ENCODE results near the gene TIGAR.

TIGAR gene

GRCh38 chr12:4370265-4370664 is 49.3 kb downstream of the TIGAR start:
- DNase-seq (ENCODE audit: low read depth in 2 of 3, low spot score in 1 of 3) = no peak

- DNase-seq (ENCODE audit: low read depth in 2 of 3, low spot score in 1 of 3) = no peak
These were observed 51.6 kb downstream of the TIGAR start for GRCh38 chr12:4372653-4373052.

GRCh38 chr12:4375449-4375848 is 54.4 kb downstream of the TIGAR start:
- DNase-seq (ENCODE audit: low read depth in 2 of 3, low spot score in 1 of 3) = no peak

GRCh38 chr12:4378772-4379171 is 57.8 kb downstream of the TIGAR start:
- DNase-seq (ENCODE audit: low read depth in 2 of 3, low spot score in 1 of 3) = no peak

GRCh38 chr12:4379405-4379804 is 58.4 kb downstream of the TIGAR start, which contains the start of gene FGF23:
FGF23 (minus strand) TSS chr12:4379712; CDS start chr12:4379582, 130 bp downstream.
- no peak for DNase-seq (ENCODE audit: low read depth in 2 of 3, low spot score in 1 of 3)

- DNase-seq (ENCODE audit: low read depth in 2 of 3, low spot score in 1 of 3) = no peak
These were observed 59.3 kb downstream of the TIGAR start for GRCh38 chr12:4380332-4380731.

GRCh38 chr12:4383304-4383865 is 62.4 kb downstream of the TIGAR start:
- no peak for DNase-seq (ENCODE audit: low read depth in 2 of 3, low spot score in 1 of 3)

GRCh38 chr12:4386801-4387200 is 65.8 kb downstream of the TIGAR start:
- DNase-seq (ENCODE audit: low read depth in 2 of 3, low spot score in 1 of 3) = no peak

- DNase-seq (ENCODE audit: low read depth in 2 of 3, low spot score in 1 of 3) = no peak
These were observed 66.6 kb downstream of the TIGAR start for GRCh38 chr12:4387607-4388006.

- DNase-seq (ENCODE audit: low read depth in 2 of 3, low spot score in 1 of 3) = no peak
These were observed 67.0 kb downstream of the TIGAR start for GRCh38 chr12:4388032-4388431.

- no peak for DNase-seq (ENCODE audit: low read depth in 2 of 3, low spot score in 1 of 3)
These were observed 67.6 kb downstream of the TIGAR start for GRCh38 chr12:4388662-4389061.

- DNase-seq (ENCODE audit: low read depth in 2 of 3, low spot score in 1 of 3) = no peak
These were observed 71.3 kb downstream of the TIGAR start for GRCh38 chr12:4392223-4392742.

GRCh38 chr12:4393211-4393610 is 72.2 kb downstream of the TIGAR start:
- no peak for DNase-seq (ENCODE audit: low read depth in 2 of 3, low spot score in 1 of 3)

- DNase-seq (ENCODE audit: low read depth in 2 of 3, low spot score in 1 of 3) = no peak
These were observed 74.8 kb downstream of the TIGAR start for GRCh38 chr12:4395818-4396217.

GRCh38 chr12:4401117-4401516 is 80.1 kb downstream of the TIGAR start:
- DNase-seq (ENCODE audit: low read depth in 2 of 3, low spot score in 1 of 3) = no peak

- DNase-seq (ENCODE audit: low read depth in 2 of 3, low spot score in 1 of 3) = no peak
These were observed 82.0 kb downstream of the TIGAR start for GRCh38 chr12:4402996-4403395.

Data from stimulated activated CD4-positive, alpha-beta T cell treated with anti-CD3 and anti-CD28 coated beads, Interleukin-12 subunit alpha, Interleukin-12 subunit beta, amount 100 ng/mL, for 48 hours (primary cell).